Prostate gland (tissue), 2 donors: Measurements from ENCODE around the gene PFAS. TPM values are rescaled to one million over a fixed set of nuclear protein-coding genes. Genes with fewer than 3 reads are reported as not detected.

Source experiments
- DNase-seq: peaks from one replicate; pipeline ENCODE4 v3.0.0-alpha.2; 2019; ENCODE audit warnings: low spot score
- H3K27ac ChIP-seq, 2 donors: fragments of 200-600 bp; sonication (generic); 2 replicates each; pipeline ENCODE4 v1.5.1; 2017 to 2019
- H3K27me3 ChIP-seq: fragments of 200-600 bp; sonication (generic); replicated peaks from 2 replicates; pipeline ENCODE4 v1.5.1; 2019; ENCODE audit not compliant: insufficient read depth
- H3K36me3 ChIP-seq, 2 donors: fragments of 200-600 bp; sonication (generic); 1 replicate in 1 of 2; 2 replicates in 1 of 2; pipeline versions ENCODE4 v1.5.1 to v1.8.1; 2017 to 2019
- H3K4me1 ChIP-seq: fragments of 200-600 bp; sonication (generic); replicated peaks from 2 replicates; pipeline ENCODE4 v1.5.1; 2019
- H3K4me3 ChIP-seq, 2 donors: fragments of 200-600 bp; sonication (generic); 2 replicates each; pipeline ENCODE4 v1.5.1; 2017 to 2019
- H3K9me3 ChIP-seq: fragments of 200-600 bp; sonication (generic); 2 replicates; pipeline ENCODE4 v1.5.1; 2017
- CTCF ChIP-seq, 4 experiments: fragments of 200-600 bp in 2 of 4; fragments of 450-650 bp in 2 of 4; sonication (generic) in 2 of 4; IDR thresholded peaks; 1 replicate in 3 of 4; 2 replicates in 1 of 4; pipeline ENCODE4 v1.5.1; 2016 to 2019; ENCODE audit warnings: antibody characterized with exemption in 4 of 4, mild to moderate bottlenecking in 2 of 4, moderate library complexity in 2 of 4
- POLR2A ChIP-seq: fragments of 450-650 bp; IDR thresholded peaks from one replicate; pipeline ENCODE4 v1.6.1; 2016; ENCODE audit warnings: antibody characterized with exemption, mild to moderate bottlenecking
- POLR2AphosphoS5 ChIP-seq: sonication (generic); formaldehyde crosslinking; IDR thresholded peaks from one replicate; pipeline ENCODE4 v1.6.1; 2017; ENCODE audit warnings: antibody characterized with exemption
- WGBS: methylation state at CpG from one replicate; pipeline ENCODE4 v1.1.5; 2018; 5-methylcytosine and 5-hydroxymethylcytosine counted together
- intact Hi-C: fragments of 100-400 bp; cut with DNase I; formaldehyde crosslinking; loops from one replicate; pipeline ENCODE4 v1.14.2; 2022
- total RNA-seq, 2 donors: library from RNA; depleted of rRNA; stranded (reverse); fragments of >200 nt; gene quantifications; one replicate each; pipeline ENCODE4 v1.1.0, GENCODE V29; 2016

PFAS gene
- total RNA-seq, 2 donors from 2014 or later: 17.0 to 29.0 TPM

- Histone ChIP-seq H3K36me3 (peaks cover 17 to 32% of the 10 kb centered on the region in 2 donors), H3K27me3 (no peaks in the 10 kb centered on the region), H3K4me1 (peaks cover 9% of the 10 kb centered on the region), H3K9me3 (no peaks in the 10 kb centered on the region), H3K4me3 (no peak overlapping the region), H3K27ac (peak overlapping the region; percentile 55 to 65)
- intact Hi-C loops: loop anchor here (2.0 to 5.0 kb wide), 2 partner anchors 22 to 70 kb away; partner anchors contain the start of genes CTC1, PFAS and SLC25A35
- TF ChIP-seq CTCF (IDR thresholded peaks at IDR 0.05): no peak
- TF ChIP-seq POLR2AphosphoS5: no peak
- TF ChIP-seq POLR2A: no peak
- 88% methylated on average over 4 of the region's 4 CpGs for WGBS
- DNase-seq: no peak
Measured at GRCh38 chr17:8227238-8227581, 21.9 kb upstream of the PFAS start.

GRCh38 chr17:8231701-8232100 is 17.4 kb upstream of the PFAS start:
- no peak for TF ChIP-seq POLR2A
- no peak for TF ChIP-seq CTCF (IDR thresholded peaks at IDR 0.05)
- no peak for TF ChIP-seq POLR2AphosphoS5

GRCh38 chr17:8234361-8235270 is 14.5 kb upstream of the PFAS start:
- H3K27me3 ChIP-seq: no peaks in the 10 kb centered on the region
- TF ChIP-seq CTCF (IDR thresholded peaks at IDR 0.05): no peak
- TF ChIP-seq POLR2A: no peak
- TF ChIP-seq POLR2AphosphoS5: no peak
- DNase-seq: no peak
- H3K36me3 ChIP-seq: peaks cover 26 to 41% of the 10 kb centered on the region in 2 donors
- 94% methylated on average over 21 of the region's 21 CpGs for WGBS
- no peak overlapping the region for H3K4me3 ChIP-seq
- no peaks in the 10 kb centered on the region for H3K4me1 ChIP-seq
- intact Hi-C loops: no loop called here
- no peak overlapping the region for H3K27ac ChIP-seq
- H3K9me3 ChIP-seq: no peaks in the 10 kb centered on the region

More at GRCh38 chr17:8231701-8232100, 17.4 kb upstream of the PFAS start:
- H3K4me1 ChIP-seq: no peaks in the 10 kb centered on the region
- WGBS: 97% methylated on average over 10 of the region's 10 CpGs
- no peak for DNase-seq
- no peaks in the 10 kb centered on the region for H3K27me3 ChIP-seq
- H3K36me3 ChIP-seq: peaks cover 30 to 46% of the 10 kb centered on the region in 2 donors
- no peaks in the 10 kb centered on the region for H3K9me3 ChIP-seq
- H3K27ac ChIP-seq: no peak overlapping the region
- H3K4me3 ChIP-seq: no peak overlapping the region
- intact Hi-C loops: no loop called here

DNA sequence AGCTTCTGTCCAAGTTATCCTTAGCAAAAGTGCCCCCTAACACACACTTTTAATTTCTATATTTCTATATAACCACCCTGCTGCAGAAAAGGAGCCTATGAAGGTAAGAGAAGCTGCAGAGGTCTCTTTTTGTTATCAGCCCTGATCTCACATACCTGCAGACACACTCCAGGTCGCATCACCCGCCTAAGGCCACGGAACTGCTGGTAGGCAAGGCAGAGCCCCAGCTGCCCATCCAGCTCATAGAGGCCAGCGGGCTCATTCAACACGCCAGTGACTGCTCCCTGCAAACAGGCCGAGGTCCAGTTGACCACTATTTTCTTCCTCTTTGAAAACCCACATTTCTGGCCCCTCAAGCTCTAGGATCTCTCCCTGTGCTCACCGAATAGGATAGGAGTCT is 13.4 kb upstream of the PFAS start:
- intact Hi-C loops: no loop called here
- Histone ChIP-seq H3K27ac (no peak overlapping the region), H3K36me3 (peaks cover 26 to 37% of the 10 kb centered on the region in 2 donors), H3K9me3 (no peaks in the 10 kb centered on the region), H3K27me3 (no peaks in the 10 kb centered on the region), H3K4me3 (no peak overlapping the region), H3K4me1 (no peaks in the 10 kb centered on the region)
- no peak for TF ChIP-seq CTCF (IDR thresholded peaks at IDR 0.05)
- TF ChIP-seq POLR2A: no peak
- no peak for TF ChIP-seq POLR2AphosphoS5
- no peak for DNase-seq
- 91% methylated on average over 7 of the region's 7 CpGs for WGBS

DNA sequence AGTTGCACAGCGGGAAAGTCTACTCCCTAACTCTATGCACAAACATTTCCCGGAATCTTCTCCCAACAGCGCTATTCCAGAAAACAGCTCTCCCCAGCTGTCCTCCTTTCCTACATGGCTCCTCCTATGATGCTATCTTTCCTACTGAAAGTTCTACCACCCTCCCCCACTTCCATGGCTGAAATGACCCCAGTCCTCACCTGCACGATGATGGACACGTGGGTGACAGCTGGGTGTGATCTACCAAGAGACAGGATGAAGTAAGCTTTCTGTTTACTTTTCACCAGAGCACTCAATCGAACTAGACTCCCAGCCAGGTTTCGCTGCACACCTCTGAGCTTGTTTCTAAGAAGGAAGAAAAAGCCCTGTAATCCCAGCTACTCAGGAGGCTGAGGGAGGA is 11.9 kb upstream of the PFAS start:
- H3K4me1 ChIP-seq: no peaks in the 10 kb centered on the region
- H3K9me3 ChIP-seq: no peaks in the 10 kb centered on the region
- H3K27me3 ChIP-seq: no peaks in the 10 kb centered on the region
- H3K27ac ChIP-seq: no peak overlapping the region
- peaks cover 18 to 24% of the 10 kb centered on the region in 2 donors for H3K36me3 ChIP-seq
- TF ChIP-seq POLR2AphosphoS5 (no peak), CTCF (IDR thresholded peaks at IDR 0.05) (no peak), POLR2A (no peak)
- no peak overlapping the region for H3K4me3 ChIP-seq
- WGBS: 78% methylated on average over 7 of the region's 7 CpGs
- no peak for DNase-seq
- intact Hi-C loops: no loop called here
